ENCODE measurements around the gene BTAF1. TPM values are rescaled to one million over a fixed set of nuclear protein-coding genes. Genes with fewer than 3 reads are reported as not detected.

BTAF1 gene
- total RNA-seq, 1 experiment from 2014 or later: 45.2 TPM

- Mint-ChIP-seq H3K9me3 (no peaks in the 10 kb centered on the region), H3K27me3 (ENCODE audit: low read depth) (no peaks in the 10 kb centered on the region), H3K27ac (no peak overlapping the region), H3K36me3 (ENCODE audit: insufficient read depth in 1 of 3, low read depth in 3 of 3) (peaks cover 27 to 77% (median 66%) of the 10 kb centered on the region in 3 experiments), H3K4me3 (no peak overlapping the region), H3K4me1 (no peaks in the 10 kb centered on the region)
- Histone ChIP-seq H2BK120ac (ENCODE audit: low read depth, low read length, poor library complexity, severe bottlenecking) (no peak overlapping the region), H4K8ac (replicated peaks; ENCODE audit: insufficient read length, low read depth, low read length) (no peak overlapping the region), H3K79me1 (ENCODE audit: insufficient read depth, low read depth, low read length, poor library complexity, severe bottlenecking) (no peaks in the 10 kb centered on the region), H3K56ac (ENCODE audit: insufficient read length, low read depth, low read length) (no peak overlapping the region), H3K23ac (ENCODE audit: insufficient read length, low read depth, low read length) (no peak overlapping the region), H4K5ac (ENCODE audit: insufficient read length, low read depth, low read length) (no peak overlapping the region), H3K27ac (ENCODE audit: insufficient read length, low read depth, low read length) (no peak overlapping the region), H2BK12ac (ENCODE audit: insufficient read length, low read depth, low read length) (no peak overlapping the region), H3K9me3 (ENCODE audit: control insufficient read depth, low read depth, low read length) (no peaks in the 10 kb centered on the region), H3K4me2 (ENCODE audit: insufficient read depth, insufficient read length, low read length) (no peak overlapping the region), H3K23me2 (ENCODE audit: insufficient read length, low read depth, low read length, poor library complexity, severe bottlenecking) (no peaks in the 10 kb centered on the region), H2BK20ac (ENCODE audit: low read depth, low read length, poor library complexity, severe bottlenecking) (no peak overlapping the region), H3K18ac (ENCODE audit: insufficient read length, low read depth, low read length) (no peak overlapping the region), H4K20me1 (ENCODE audit: control insufficient read depth, insufficient read depth, insufficient read length) (no peaks in the 10 kb centered on the region), H2AFZ (ENCODE audit: low read length) (no peak overlapping the region), H3K4me1 (ENCODE audit: insufficient read depth, low read length) (no peaks in the 10 kb centered on the region), H2AK5ac (ENCODE audit: insufficient read length, low read length) (no peak overlapping the region), H3K27me3 (ENCODE audit: insufficient read depth, low read length) (no peaks in the 10 kb centered on the region), H3K14ac (ENCODE audit: insufficient read depth, low read length) (no peak overlapping the region), H3K9ac (ENCODE audit: extremely low read depth, insufficient read length, low read length) (no peak overlapping the region), H4K91ac (ENCODE audit: insufficient read length, low read depth, low read length) (no peak overlapping the region), H3T11ph (ENCODE audit: low read length) (no peak overlapping the region), H3K79me2 (ENCODE audit: insufficient read depth, low read length) (no peaks in the 10 kb centered on the region), H2BK15ac (ENCODE audit: low read depth, low read length) (no peak overlapping the region), H3K4ac (ENCODE audit: low read depth, low read length) (no peak overlapping the region), H2BK5ac (ENCODE audit: insufficient read length, low read length) (no peak overlapping the region)
- WGBS (ENCODE audit: extremely low coverage, insufficient read length, low lambda C conversion rate): no CpG with 5 or more reads among the region's 1 CpG
- no peak for DNase-seq
- TF ChIP-seq CTCF (conservative IDR thresholded peaks at IDR 0.05): no peak
Measured at GRCh38 chr10:92014620-92015019, 91.0 kb downstream of the BTAF1 start.
